Measurements from ENCODE around the gene BSN.

DNA sequence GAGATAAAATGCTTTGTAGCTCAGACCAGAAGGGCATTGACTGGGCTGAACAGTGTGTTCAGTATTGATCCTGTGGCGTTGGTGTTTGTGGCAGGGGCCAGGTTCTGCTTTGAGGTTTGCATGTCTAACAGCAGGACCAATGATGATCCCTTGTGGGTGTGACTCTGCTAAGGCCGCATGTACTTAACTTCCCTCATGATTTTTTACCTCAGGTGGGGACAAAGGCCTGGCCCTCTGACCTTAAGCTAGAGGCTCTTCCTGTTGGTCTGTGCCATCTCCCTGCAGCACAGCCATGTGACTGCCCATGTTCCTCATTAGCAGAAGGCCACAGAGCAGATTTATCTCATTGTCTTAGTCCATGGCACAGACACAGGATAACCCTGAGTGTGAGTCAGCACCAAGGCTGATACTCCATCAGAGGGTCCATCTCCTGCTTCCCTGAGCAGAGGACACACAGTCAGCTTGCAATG is 34.3 kb upstream of the BSN start:
- TF ChIP-seq, protein P1, sequence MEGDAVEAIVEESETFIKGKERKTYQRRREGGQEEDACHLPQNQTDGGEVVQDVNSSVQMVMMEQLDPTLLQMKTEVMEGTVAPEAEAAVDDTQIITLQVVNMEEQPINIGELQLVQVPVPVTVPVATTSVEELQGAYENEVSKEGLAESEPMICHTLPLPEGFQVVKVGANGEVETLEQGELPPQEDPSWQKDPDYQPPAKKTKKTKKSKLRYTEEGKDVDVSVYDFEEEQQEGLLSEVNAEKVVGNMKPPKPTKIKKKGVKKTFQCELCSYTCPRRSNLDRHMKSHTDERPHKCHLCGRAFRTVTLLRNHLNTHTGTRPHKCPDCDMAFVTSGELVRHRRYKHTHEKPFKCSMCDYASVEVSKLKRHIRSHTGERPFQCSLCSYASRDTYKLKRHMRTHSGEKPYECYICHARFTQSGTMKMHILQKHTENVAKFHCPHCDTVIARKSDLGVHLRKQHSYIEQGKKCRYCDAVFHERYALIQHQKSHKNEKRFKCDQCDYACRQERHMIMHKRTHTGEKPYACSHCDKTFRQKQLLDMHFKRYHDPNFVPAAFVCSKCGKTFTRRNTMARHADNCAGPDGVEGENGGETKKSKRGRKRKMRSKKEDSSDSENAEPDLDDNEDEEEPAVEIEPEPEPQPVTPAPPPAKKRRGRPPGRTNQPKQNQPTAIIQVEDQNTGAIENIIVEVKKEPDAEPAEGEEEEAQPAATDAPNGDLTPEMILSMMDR (IDR thresholded peaks at IDR 0.05): no peak
- TF ChIP-seq POLR2A (IDR thresholded peaks at IDR 0.05): no peak
